Measurements from ENCODE around the gene STRIP1.

STRIP1 gene

GRCh38 chr1:110049801-110050601, 15.6 kb downstream of the STRIP1 start:
- in situ Hi-C loops (cut with HindIII; ENCODE audit: low sequenced_read_pairs): no loop called here

DNA sequence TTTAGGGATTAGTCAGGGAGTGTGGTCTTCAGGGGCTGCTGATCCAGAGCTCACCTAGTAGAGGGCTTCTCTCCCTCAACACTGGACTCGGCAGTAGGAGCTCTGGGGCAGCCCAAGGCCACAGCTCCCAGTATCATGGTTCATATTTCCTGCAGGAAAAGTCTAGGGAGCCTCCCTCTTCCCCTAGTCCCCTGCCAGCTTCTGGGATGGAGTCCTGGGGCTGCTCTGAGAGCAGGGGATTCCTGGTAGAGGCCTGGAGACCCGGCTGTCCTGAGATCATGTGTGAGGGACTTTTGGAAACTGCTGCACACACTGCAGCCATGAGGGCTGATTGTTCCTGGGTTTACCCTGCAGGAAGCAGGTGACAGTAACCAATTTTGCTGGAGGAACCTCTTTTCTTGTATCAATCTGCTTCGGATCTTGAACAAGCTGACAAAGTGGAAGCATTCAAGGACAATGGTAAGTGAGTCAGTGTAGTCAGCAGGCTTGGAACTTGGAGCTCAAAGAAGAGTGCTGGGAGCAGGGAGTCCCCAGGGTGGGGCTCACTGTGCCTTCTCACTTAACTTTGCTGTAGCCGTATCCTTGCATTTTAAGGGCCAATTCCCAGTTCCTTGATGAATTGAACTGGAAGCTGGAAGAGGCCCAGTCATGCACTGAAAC, 16.3 kb downstream of the STRIP1 start:
- in situ Hi-C loops (cut with HindIII; ENCODE audit: low sequenced_read_pairs): no loop called here

DNA sequence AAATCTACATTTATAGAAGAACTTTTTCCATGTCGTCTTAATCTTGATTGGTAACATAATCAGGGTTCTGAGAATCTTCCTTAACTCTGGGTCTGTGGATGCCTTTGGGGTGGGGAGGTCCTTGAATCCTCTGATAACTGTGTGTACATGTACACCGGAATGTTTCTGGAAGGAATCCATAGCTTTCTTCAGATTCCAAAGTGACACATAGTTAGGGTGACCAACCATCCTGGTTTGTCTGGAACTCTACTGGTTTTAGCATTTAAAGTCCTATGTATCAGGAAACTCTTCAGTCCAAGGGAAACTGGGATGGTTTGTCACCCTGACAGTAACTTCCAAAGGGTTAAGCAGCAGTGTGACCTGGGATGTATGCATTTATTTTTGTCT, 16.8 kb downstream of the STRIP1 start:
- in situ Hi-C loops (cut with HindIII; ENCODE audit: low sequenced_read_pairs): no loop called here

GRCh38 chr1:110053552-110054428, 19.4 kb downstream of the STRIP1 start:
- in situ Hi-C loops (cut with HindIII; ENCODE audit: low sequenced_read_pairs): no loop called here

DNA sequence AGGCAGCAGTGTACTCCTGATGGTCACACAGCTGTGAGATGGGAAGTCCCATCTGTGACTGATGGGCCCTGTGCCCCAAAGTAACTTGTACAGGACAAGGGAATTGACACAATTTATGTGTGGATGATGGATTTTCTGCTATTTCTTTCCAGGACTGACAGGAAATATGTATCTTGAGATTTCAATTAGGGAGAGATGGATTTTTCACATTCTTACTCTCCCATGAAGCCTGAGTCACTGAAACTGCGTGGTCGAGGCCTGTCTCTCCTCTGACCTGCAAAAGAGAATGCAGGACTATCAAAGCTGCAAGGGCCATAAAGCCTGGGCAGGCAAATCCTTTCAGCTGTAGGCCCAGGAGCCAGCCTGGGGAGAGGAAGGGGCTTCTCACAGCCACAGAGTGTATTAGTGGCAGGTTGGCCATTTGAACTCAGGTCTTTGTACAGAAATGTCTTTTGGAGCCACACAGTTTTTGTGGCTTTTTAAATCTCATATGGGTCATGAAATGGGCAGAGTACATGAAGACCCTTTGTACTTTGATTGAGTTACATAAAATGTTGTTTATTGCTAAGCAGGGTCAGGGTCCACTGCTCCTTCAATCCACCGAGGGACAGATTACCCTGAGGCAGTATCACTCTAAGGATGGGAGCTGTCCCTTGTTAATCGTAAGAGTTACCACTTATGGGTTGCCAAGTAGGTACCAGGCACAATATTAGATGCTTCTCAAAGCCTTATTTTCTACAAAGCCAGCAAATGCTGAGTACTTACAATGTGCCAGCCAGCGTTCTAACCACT, 21.3 kb downstream of the STRIP1 start:
- in situ Hi-C loops (cut with HindIII; ENCODE audit: low sequenced_read_pairs): no loop called here

GRCh38 chr1:110056285-110056683, 21.9 kb downstream of the STRIP1 start:
- in situ Hi-C loops (cut with HindIII; ENCODE audit: low sequenced_read_pairs): no loop called here

- in situ Hi-C loops (cut with HindIII; ENCODE audit: low sequenced_read_pairs): no loop called here
Observed at GRCh38 chr1:110056776-110057175, 22.4 kb downstream of the STRIP1 start.

GRCh38 chr1:110057963-110058518, 23.6 kb downstream of the STRIP1 start:
- in situ Hi-C loops (cut with HindIII; ENCODE audit: low sequenced_read_pairs): no loop called here

DNA sequence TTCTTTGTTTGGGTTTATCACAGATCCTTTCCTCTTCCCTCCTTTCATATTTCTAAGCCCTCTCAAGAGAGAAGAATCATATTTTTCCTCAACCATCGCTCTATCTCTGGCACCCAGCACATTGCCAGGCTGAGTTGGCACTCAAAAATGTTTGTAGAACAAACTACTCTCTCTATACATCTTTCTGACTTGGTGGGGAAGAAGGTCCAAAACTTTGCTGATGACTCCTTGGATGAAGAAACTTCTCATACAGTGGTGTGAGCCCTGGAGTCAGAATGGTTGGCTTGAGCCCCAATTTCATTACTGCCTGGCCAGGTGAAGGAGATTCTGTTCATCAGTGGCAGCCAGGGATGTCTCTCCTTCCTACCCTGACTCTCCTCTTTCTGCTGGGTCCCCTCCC, 24.2 kb downstream of the STRIP1 start:
- in situ Hi-C loops (cut with HindIII; ENCODE audit: low sequenced_read_pairs): no loop called here

DNA sequence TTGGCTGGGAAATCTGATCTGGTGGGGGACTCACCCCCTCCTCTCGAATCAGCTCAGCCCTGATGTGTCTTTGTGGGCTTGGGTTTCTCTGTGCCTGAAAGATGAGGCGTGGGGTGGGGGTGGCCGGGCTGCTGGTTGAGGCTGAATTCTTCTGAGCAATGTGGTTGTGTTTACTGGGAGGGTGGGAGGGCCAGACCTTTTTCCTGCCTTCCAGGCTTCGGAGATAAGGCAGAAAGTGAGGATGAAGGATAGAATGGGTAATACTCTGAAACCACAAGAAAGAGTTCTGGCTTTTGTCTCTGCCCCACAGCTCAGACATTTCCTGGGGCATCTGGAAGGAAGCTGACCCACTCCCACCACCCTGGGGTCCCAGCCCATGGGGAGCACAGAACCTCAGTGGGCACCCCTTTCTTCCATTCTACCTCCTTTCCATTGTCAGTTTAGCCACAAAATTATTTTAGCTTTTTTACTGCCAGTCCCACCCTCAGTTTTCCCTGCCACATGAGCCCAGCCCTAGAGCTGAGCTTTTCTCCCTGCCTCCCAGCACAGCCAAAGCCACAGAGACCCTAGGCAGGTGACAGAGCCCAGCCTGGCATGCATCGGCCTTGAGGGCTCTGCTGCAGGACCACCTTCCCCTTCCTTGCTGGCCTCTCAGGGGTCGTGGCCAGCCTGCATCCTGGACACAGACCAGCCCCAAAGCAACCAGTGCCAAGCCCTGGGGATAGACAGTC, 24.9 kb downstream of the STRIP1 start:
- in situ Hi-C loops (cut with HindIII; ENCODE audit: low sequenced_read_pairs): no loop called here

DNA sequence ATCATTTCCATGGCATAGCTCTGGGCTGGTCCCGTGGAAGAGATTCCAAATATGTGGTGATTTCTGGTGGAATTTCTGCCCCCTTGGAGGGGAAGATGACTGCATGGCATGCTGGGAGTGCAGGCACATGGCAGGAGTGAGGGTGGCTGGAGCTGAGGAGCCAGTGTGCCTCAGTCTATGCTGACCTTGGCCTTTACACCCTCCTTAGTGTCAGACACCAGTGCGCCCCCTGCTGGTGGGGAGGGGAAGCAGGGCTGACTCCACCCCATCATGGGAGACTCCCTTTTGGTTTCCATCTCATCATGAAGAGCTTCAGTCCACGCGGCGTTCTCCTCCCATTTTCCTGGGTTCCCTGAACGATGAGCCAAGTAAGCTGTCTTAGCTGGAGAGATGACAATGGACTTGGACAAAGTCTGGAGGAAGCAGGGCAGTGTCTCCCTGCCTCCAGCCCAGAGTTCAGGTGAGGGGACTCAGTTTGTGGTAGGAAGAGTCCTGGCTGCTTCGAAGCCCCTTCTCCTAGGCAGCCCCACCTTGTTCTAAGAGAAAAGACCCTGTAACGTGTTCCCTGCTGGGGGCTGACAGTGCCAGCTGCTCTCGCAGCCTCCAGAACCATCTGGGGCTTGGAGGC, 25.7 kb downstream of the STRIP1 start:
- in situ Hi-C loops (cut with HindIII; ENCODE audit: low sequenced_read_pairs): no loop called here

DNA sequence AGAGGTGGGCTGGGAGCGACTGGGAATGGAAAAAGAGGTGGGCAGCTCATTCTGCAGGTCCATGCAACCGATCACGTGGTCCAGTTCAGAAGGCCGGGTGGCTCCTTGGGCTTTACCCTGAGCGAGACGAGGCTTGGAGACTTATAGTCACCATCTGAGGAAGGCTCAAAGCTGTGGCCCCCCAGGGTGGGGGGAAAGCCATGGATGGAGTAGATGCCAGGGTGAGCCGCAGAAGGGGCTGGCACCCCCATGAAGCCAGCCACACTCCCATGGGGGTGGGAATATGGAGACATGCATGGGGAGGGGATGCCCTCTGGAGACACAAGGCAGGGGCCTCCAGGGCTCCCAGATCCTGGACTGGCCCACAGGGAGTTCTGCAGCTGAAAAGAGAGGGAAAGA, 26.2 kb downstream of the STRIP1 start:
- in situ Hi-C loops (cut with HindIII; ENCODE audit: low sequenced_read_pairs): no loop called here

- in situ Hi-C loops (cut with HindIII; ENCODE audit: low sequenced_read_pairs): no loop called here
Observed at GRCh38 chr1:110061341-110061740, 26.9 kb downstream of the STRIP1 start.

DNA sequence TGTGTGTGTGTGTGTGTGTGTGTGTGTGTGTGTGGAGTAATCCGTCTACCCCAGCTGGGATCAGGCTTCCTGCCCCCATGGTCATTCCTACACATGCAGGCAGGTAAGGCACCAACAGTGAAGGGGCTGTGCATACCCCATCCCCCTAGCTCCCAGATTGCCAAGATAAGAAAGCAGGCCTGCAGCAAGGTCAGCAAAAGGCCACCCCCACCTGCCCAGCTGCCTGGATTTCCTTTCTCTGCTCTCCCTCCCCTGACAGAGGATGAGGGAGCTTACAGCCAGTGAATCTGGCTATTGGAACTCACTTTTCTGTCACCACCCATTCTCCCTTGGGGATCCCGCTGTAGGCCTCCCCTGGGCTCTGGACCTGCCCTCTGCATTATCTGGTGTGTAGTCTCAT, 28.2 kb downstream of the STRIP1 start:
- in situ Hi-C loops (cut with HindIII; ENCODE audit: low sequenced_read_pairs): no loop called here

DNA sequence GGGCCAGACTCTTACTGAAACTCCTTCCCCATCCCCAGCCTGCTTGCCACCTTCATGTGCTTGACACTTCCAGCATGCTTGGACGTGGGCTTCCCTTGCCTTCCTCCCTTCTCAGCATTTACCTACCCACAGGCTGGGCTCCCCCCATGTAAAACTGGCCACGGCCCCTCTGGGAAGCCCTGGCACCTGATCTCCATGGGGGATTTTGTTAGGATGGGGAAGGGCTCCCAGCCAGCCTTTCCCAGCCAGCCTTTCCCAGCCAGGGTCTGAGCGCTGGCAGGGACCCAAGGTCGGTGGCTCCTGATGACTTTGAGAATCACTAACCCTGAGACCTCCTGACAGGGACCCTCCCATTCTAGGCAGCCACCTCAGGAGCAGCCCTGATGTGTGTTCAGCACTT, 29.4 kb downstream of the STRIP1 start:
- in situ Hi-C loops (cut with HindIII; ENCODE audit: low sequenced_read_pairs): no loop called here

GRCh38 chr1:110064576-110065337, 30.3 kb downstream of the STRIP1 start:
- in situ Hi-C loops (cut with HindIII; ENCODE audit: low sequenced_read_pairs): no loop called here

DNA sequence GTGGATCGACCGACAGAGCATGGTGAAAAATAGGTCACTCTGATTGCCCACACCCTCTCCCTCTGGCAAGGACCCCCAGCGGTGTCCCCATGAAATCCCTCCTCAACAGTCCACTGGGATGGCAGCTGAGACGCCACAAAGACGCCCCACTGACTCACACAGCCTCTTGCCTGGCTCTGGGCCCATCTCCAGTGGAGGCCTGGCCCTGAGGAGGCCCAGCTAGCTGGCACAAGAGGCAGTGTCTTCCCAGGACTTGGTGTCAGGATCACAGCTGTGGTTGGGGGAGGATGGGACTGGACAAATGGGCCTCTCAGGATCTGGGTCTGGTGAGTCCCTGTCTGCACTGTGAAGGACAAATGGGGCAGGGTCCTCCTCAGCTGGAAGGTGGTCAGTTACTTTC, 31.4 kb downstream of the STRIP1 start:
- in situ Hi-C loops (cut with HindIII; ENCODE audit: low sequenced_read_pairs): no loop called here

- in situ Hi-C loops (cut with HindIII; ENCODE audit: low sequenced_read_pairs): no loop called here
Observed at GRCh38 chr1:110067479-110067892, 33.1 kb downstream of the STRIP1 start.

Data from DLD1 (cell line).